HG02884 (cell line): ENCODE data around the gene CIAO3.
A peak's percentile ranks its signal among the peaks of the same experiment; 100 is the strongest.

ENCODE experiments used
- ATAC-seq: cut with Tn5 transposase; IDR thresholded peaks from one replicate; pipeline ENCODE4 v1.9.1; 2021; ENCODE audit warnings: mild to moderate bottlenecking, moderate library complexity; ENCODE audit not compliant: unreplicated experiment

CIAO3 gene

GRCh38 chr16:740764-741505 lies at the start of gene CIAO3:
Gene CIAO3, minus strand, starts transcription at chr16:740997. Its CDS starts 12 bp downstream, at chr16:740985.
- peak; percentile 61 for ATAC-seq

- ATAC-seq = no peak
Measured at GRCh38 chr16:790086-790485, 49.3 kb upstream of the CIAO3 start.

- no peak for ATAC-seq
Measured at GRCh38 chr16:789191-789850, 48.5 kb upstream of the CIAO3 start.

- ATAC-seq = peak; percentile 71
Measured at GRCh38 chr16:788399-789126, 47.8 kb upstream of the CIAO3 start, which contains the start of gene CHTF18. Gene CHTF18, plus strand, starts transcription at chr16:788620. Its CDS starts 65 bp downstream, at chr16:788685.

GRCh38 chr16:787978-788398 lies 47.2 kb upstream of the CIAO3 start, which contains the start of gene RPUSD1:
Gene RPUSD1, minus strand, starts transcription at chr16:788381. Its CDS starts 644 bp downstream, at chr16:787737.
- ATAC-seq = peak; percentile 16

- no peak for ATAC-seq
Measured at GRCh38 chr16:787321-787966, 46.6 kb upstream of the CIAO3 start.

GRCh38 chr16:785563-786535 lies 45.1 kb upstream of the CIAO3 start:
- ATAC-seq = no peak

GRCh38 chr16:784431-784830 lies 43.6 kb upstream of the CIAO3 start:
- no peak for ATAC-seq

- ATAC-seq = no peak
Measured at GRCh38 chr16:783404-784161, 42.8 kb upstream of the CIAO3 start.

- no peak for ATAC-seq
Measured at GRCh38 chr16:782766-783403, 42.1 kb upstream of the CIAO3 start.

GRCh38 chr16:782258-782657 lies 41.5 kb upstream of the CIAO3 start:
- ATAC-seq = no peak

- ATAC-seq = no peak
Measured at GRCh38 chr16:781346-782010, 40.7 kb upstream of the CIAO3 start.

GRCh38 chr16:780296-780695 lies 39.5 kb upstream of the CIAO3 start:
- ATAC-seq = no peak

GRCh38 chr16:779561-779960 lies 38.8 kb upstream of the CIAO3 start:
- no peak for ATAC-seq

- no peak for ATAC-seq
Measured at GRCh38 chr16:778909-779527, 38.2 kb upstream of the CIAO3 start.

GRCh38 chr16:778447-778846 lies 37.6 kb upstream of the CIAO3 start:
- ATAC-seq = no peak

GRCh38 chr16:777826-778225 lies 37.0 kb upstream of the CIAO3 start:
- ATAC-seq = no peak

- no peak for ATAC-seq
Measured at GRCh38 chr16:776824-777223, 36.0 kb upstream of the CIAO3 start.
